CD14-positive monocyte (primary cell): Measurements from ENCODE around the gene CEL. TPM values are rescaled to one million over a fixed set of nuclear protein-coding genes. Genes with fewer than 3 reads are reported as not detected.

Experiments used
- DNase-seq, 3 donors: peaks; one replicate each; pipeline ENCODE4 v3.0.0-alpha.2; 2011 to 2022
- H2AFZ ChIP-seq: 2 replicates; pipeline ENCODE4 v1.6.0; 2012; ENCODE audit warnings: mild to moderate bottlenecking, low read depth, low read length, inconsistent platforms; ENCODE audit not compliant: insufficient read depth, poor library complexity, severe bottlenecking
- H3K27ac ChIP-seq, 2 donors: 1 replicate in 1 of 2; 2 replicates in 1 of 2; pipeline ENCODE4 v1.5.1; 2012 to 2013; ENCODE audit warnings: low read length in 2 of 2, control low read depth in 1 of 2, inconsistent platforms in 1 of 2, low read depth in 1 of 2, mild to moderate bottlenecking in 1 of 2
- H3K27me3 ChIP-seq, 2 donors: one replicate each; pipeline versions ENCODE4 v1.6.0 to v1.6.1; 2011 to 2013; ENCODE audit warnings: low read length in 2 of 2; ENCODE audit not compliant: control insufficient read depth in 2 of 2, insufficient read depth in 2 of 2
- H3K36me3 ChIP-seq, 2 donors: replicated peaks in 1 of 2; 1 replicate in 1 of 2; 2 replicates in 1 of 2; pipeline versions ENCODE4 v1.5.1 to v1.6.1; 2012 to 2013; ENCODE audit warnings: low read length in 2 of 2, control low read depth in 1 of 2, inconsistent platforms in 1 of 2, mild to moderate bottlenecking in 1 of 2; ENCODE audit not compliant: insufficient read depth in 2 of 2, control insufficient read depth in 1 of 2
- H3K4me1 ChIP-seq, 2 donors: 1 replicate in 1 of 2; 2 replicates in 1 of 2; pipeline versions ENCODE4 v1.5.1 to v1.6.1; 2012 to 2013; ENCODE audit warnings: low read length in 2 of 2, control low read depth in 1 of 2, inconsistent platforms in 1 of 2, mild to moderate bottlenecking in 1 of 2, moderate library complexity in 1 of 2; ENCODE audit not compliant: insufficient read depth in 2 of 2, control insufficient read depth in 1 of 2
- H3K4me2 ChIP-seq: replicated peaks from 2 replicates; pipeline ENCODE3; 2012; ENCODE audit warnings: low read length, moderate library complexity, mild to moderate bottlenecking; ENCODE audit not compliant: poor library complexity, severe bottlenecking; ENCODE audit errors: extremely low read depth
- H3K4me3 ChIP-seq, 3 experiments: fragments of 200-600 bp in 1 of 3; sonication (generic) in 1 of 3; replicated peaks in 1 of 3; 1 replicate in 2 of 3; 2 replicates in 1 of 3; pipeline ENCODE4 v1.5.1; 2011 to 2013; ENCODE audit warnings: low read length in 3 of 3, mild to moderate bottlenecking in 3 of 3, control low read depth in 2 of 3, low read depth in 2 of 3, inconsistent platforms in 1 of 3, moderate library complexity in 1 of 3
- H3K79me2 ChIP-seq: 2 replicates; pipeline ENCODE4 v1.6.0; 2012; ENCODE audit warnings: mild to moderate bottlenecking, control low read depth, inconsistent platforms, low read length, moderate library complexity; ENCODE audit not compliant: insufficient read depth
- H3K9ac ChIP-seq: 2 replicates; pipeline ENCODE4 v1.6.0; 2017; ENCODE audit warnings: low read length, mild to moderate bottlenecking; ENCODE audit not compliant: insufficient read depth, poor library complexity, severe bottlenecking
- H3K9me3 ChIP-seq, 2 donors: replicated peaks in 1 of 2; 1 replicate in 1 of 2; 2 replicates in 1 of 2; pipeline versions ENCODE4 v1.5.1 to v1.6.1; 2012 to 2013; ENCODE audit warnings: low read length in 2 of 2, control low read depth in 1 of 2; ENCODE audit not compliant: control insufficient read depth in 1 of 2, insufficient read depth in 1 of 2
- H4K20me1 ChIP-seq: 2 replicates; pipeline ENCODE4 v1.6.0; 2012; ENCODE audit warnings: mild to moderate bottlenecking, low read length, control low read depth, moderate library complexity; ENCODE audit not compliant: insufficient read depth
- H3K27ac Mint-ChIP-seq, 7 donors: one replicate each; pipeline ENCODE4 v1.8.0; 2020; ENCODE audit warnings: mild to moderate bottlenecking in 7 of 7, mixed read lengths in 7 of 7, moderate library complexity in 6 of 7, inconsistent platforms in 2 of 7
- H3K27me3 Mint-ChIP-seq, 3 donors: one replicate each; pipeline ENCODE4 v1.8.0; 2021 to 2022; ENCODE audit warnings: low read depth in 3 of 3, mild to moderate bottlenecking in 3 of 3, mixed read lengths in 3 of 3, moderate library complexity in 3 of 3, inconsistent platforms in 1 of 3
- H3K36me3 Mint-ChIP-seq, 2 donors: one replicate each; pipeline ENCODE4 v1.8.0; 2020; ENCODE audit warnings: mixed read lengths in 2 of 2, inconsistent platforms in 1 of 2, mild to moderate bottlenecking in 1 of 2
- H3K4me1 Mint-ChIP-seq: one replicate; pipeline ENCODE4 v1.8.0; 2020; ENCODE audit warnings: mild to moderate bottlenecking, mixed read lengths
- H3K4me3 Mint-ChIP-seq, 2 donors: one replicate each; pipeline ENCODE4 v1.8.0; 2020; ENCODE audit warnings: mild to moderate bottlenecking in 2 of 2, mixed read lengths in 2 of 2, moderate library complexity in 1 of 2
- H3K9me3 Mint-ChIP-seq, 7 donors: one replicate each; pipeline ENCODE4 v1.8.0; 2020 to 2022; ENCODE audit warnings: mixed read lengths in 7 of 7, mild to moderate bottlenecking in 6 of 7, moderate library complexity in 6 of 7, inconsistent platforms in 2 of 7
- CTCF ChIP-seq: fragments of 200-600 bp; IDR thresholded peaks from one replicate; pipeline ENCODE4 v1.8.0; 2022; ENCODE audit warnings: antibody characterized with exemption, mild to moderate bottlenecking
- WGBS: methylation state at CpG from one replicate; pipeline ENCODE4 v1.1.5; 2013; ENCODE audit warnings: missing lambda C conversion rate; ENCODE audit not compliant: insufficient coverage; 5-methylcytosine and 5-hydroxymethylcytosine counted together
- intact Hi-C, 2 donors: fragments of 100-400 bp; cut with micrococcal nuclease; formaldehyde crosslinking; loops; one replicate each; pipeline versions ENCODE4 v1.15.0 to v1.15.1; 2023
- polyA plus RNA-seq, 3 donors: library from polyadenylated mRNA; depleted of rRNA in 1 of 3; unstranded in 2 of 3; stranded (reverse) in 1 of 3; fragments of 300-500 nt in 2 of 3; fragments of >200 nt in 1 of 3; fragmentation: Illumina TruSeq in 2 of 3; gene quantifications; 1 replicate in 2 of 3; 2 replicates in 1 of 3; pipeline ENCODE4 v1.2.3, GENCODE V29; 2012 to 2021

Gene CEL
- polyA plus RNA-seq, 3 donors: 0.24 TPM; not detected in 2

DNA sequence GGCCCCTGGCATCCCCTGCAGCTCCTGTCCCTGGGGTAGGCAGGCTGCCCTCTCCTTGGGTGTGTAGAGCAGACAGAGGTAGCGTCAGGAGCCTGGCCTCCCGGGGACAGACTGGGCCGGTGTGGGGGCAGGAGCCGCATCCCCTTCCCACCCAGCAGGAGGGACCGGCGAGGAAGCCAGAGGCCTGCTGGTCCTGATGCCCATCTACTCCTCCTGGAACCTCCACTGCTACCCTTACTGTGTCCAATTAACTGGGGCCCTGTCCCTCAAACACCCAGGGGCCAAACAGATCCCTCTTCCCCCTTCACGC lies 43.6 kb downstream of the CEL start:
- H3K27ac Mint-ChIP-seq: peak overlapping the region in 2 of 7 donors; percentile 27 to 66
- TF ChIP-seq CTCF: no peak
- Histone ChIP-seq H3K9ac (no peak overlapping the region), H3K9me3 (no peaks in the 10 kb centered on the region), H3K27ac (no peak overlapping the region), H3K4me3 (no peak overlapping the region), H3K36me3 (peaks cover 72 to 82% of the 10 kb centered on the region in 2 donors), H3K27me3 (no peaks in the 10 kb centered on the region), H4K20me1 (peaks cover 14% of the 10 kb centered on the region), H3K4me2 (no peak overlapping the region), H2AFZ (no peak overlapping the region), H3K4me1 (no peaks in the 10 kb centered on the region), H3K79me2 (no peaks in the 10 kb centered on the region)
- WGBS: 98% methylated on average over 6 of the region's 7 CpGs
- peaks cover 0 to 4% (median 0%) of the 10 kb centered on the region in 7 donors for H3K9me3 Mint-ChIP-seq
- intact Hi-C loops: no loop called here
- no peak for DNase-seq
- H3K36me3 Mint-ChIP-seq: peaks cover 73 to 87% of the 10 kb centered on the region in 2 donors
- no peak overlapping the region for H3K4me3 Mint-ChIP-seq
- peaks cover 2% of the 10 kb centered on the region for H3K4me1 Mint-ChIP-seq
- H3K27me3 Mint-ChIP-seq: peaks cover 0 to 3% (median 0%) of the 10 kb centered on the region in 3 donors

GRCh38 chr9:133106511-133107244 lies 44.9 kb downstream of the CEL start:
- H3K36me3 Mint-ChIP-seq: peaks cover 70 to 87% of the 10 kb centered on the region in 2 donors
- Histone ChIP-seq H3K9ac (no peak overlapping the region), H3K27ac (no peak overlapping the region), H3K9me3 (no peaks in the 10 kb centered on the region), H3K4me3 (no peak overlapping the region), H4K20me1 (peaks cover 14% of the 10 kb centered on the region), H2AFZ (no peak overlapping the region), H3K27me3 (no peaks in the 10 kb centered on the region), H3K4me2 (no peak overlapping the region), H3K36me3 (peaks cover 60 to 74% of the 10 kb centered on the region in 2 donors), H3K79me2 (no peaks in the 10 kb centered on the region), H3K4me1 (peaks cover under 1 to 2% of the 10 kb centered on the region in 2 donors)
- WGBS: 88% methylated on average over 11 of the region's 17 CpGs
- no peak for TF ChIP-seq CTCF
- peaks cover 5% of the 10 kb centered on the region for H3K4me1 Mint-ChIP-seq
- intact Hi-C loops: no loop called here
- H3K27ac Mint-ChIP-seq: peak overlapping the region in 4 of 7 donors; percentile 11 to 55 (median 32)
- DNase-seq: no peak
- H3K27me3 Mint-ChIP-seq: peaks cover 3 to 6% (median 3%) of the 10 kb centered on the region in 3 donors
- no peak overlapping the region for H3K4me3 Mint-ChIP-seq
- H3K9me3 Mint-ChIP-seq: peaks cover 0 to 4% (median 0%) of the 10 kb centered on the region in 7 donors
